ENCODE measurements around the gene CRYBG1. TPM values are rescaled to one million over a fixed set of nuclear protein-coding genes. Genes with fewer than 3 reads are reported as not detected.

Gene CRYBG1
- total RNA-seq, 1 donor from 2014 or later, result 29.1 TPM

Other genes with a start within 250 kb of the CRYBG1 start
- gene ATG5, start 35.0 kb upstream of the CRYBG1 start, total RNA-seq, result 32.9 and 35.8 TPM in 2 replicates

All from T-helper 2 cell treated with Interferon-gamma antibody and Interleukin-4, amounts not matched to agents 100 ng/mL and 5 ng/mL, for 36 hours (primary cell).